Activated B cell treated with CpG ODN at 0.5 μM for 24 hours (primary cell): ENCODE data around the gene TMEM107. TPM values are rescaled to one million over a fixed set of nuclear protein-coding genes. Genes with fewer than 3 reads are reported as not detected.

ENCODE experiments used
- ATAC-seq: fragments of 200-7000 bp; cut with Tn5 transposase; one replicate; pipeline ENCODE4 v1.10.0; 2021; ENCODE audit warnings: low read depth, mild to moderate bottlenecking, moderate library complexity
- CTCF ChIA-PET: fragments of 350-600 bp; sonication (Branson Sonifier 250); formaldehyde crosslinking; loops from one replicate; lab custom pipeline; 2021; ENCODE audit warnings: antibody characterized with exemption; lab: Charles Lee
- POLR2A ChIA-PET: fragments of 350-600 bp; sonication (Branson Sonifier 250); formaldehyde crosslinking; loops from one replicate; lab custom pipeline; 2021; ENCODE audit warnings: antibody characterized with exemption; lab: Charles Lee
- DNase-seq: peaks from one replicate; pipeline ENCODE4 v3.0.0; 2022
- H3K27ac Mint-ChIP-seq: one replicate; pipeline ENCODE4 v1.8.0; 2020; ENCODE audit warnings: mixed read lengths
- H3K27me3 Mint-ChIP-seq: one replicate; pipeline ENCODE4 v1.8.0; 2021; ENCODE audit warnings: mixed read lengths
- H3K36me3 Mint-ChIP-seq: one replicate; pipeline ENCODE4 v1.8.0; 2021; ENCODE audit warnings: low read depth, mixed read lengths
- H3K4me1 Mint-ChIP-seq: one replicate; pipeline ENCODE4 v1.8.0; 2021; ENCODE audit warnings: mixed read lengths
- H3K4me3 Mint-ChIP-seq: one replicate; pipeline ENCODE4 v1.8.0; 2020; ENCODE audit warnings: mild to moderate bottlenecking, mixed read lengths
- H3K9me3 Mint-ChIP-seq: one replicate; pipeline ENCODE4 v1.8.0; 2020; ENCODE audit warnings: mixed read lengths
- CTCF ChIP-seq: fragments of 200-600 bp; IDR thresholded peaks from one replicate; pipeline ENCODE4 v1.8.0; 2022; ENCODE audit warnings: antibody characterized with exemption, mild to moderate bottlenecking
- intact Hi-C: fragments of 100-400 bp; cut with micrococcal nuclease; formaldehyde crosslinking; loops from one replicate; pipeline ENCODE4 v1.15.1; 2024
- total RNA-seq: library from RNA; stranded (reverse); gene quantifications from 2 replicates; pipeline ENCODE4 v1.2.3, GENCODE V29; 2022

The TMEM107 gene
- total RNA-seq, 1 donor from 2014 or later = 20.9 TPM

- TF ChIP-seq CTCF = no peak
- no peaks in the 10 kb centered on the region for H3K27me3 Mint-ChIP-seq
- H3K9me3 Mint-ChIP-seq = no peaks in the 10 kb centered on the region
- CTCF ChIA-PET = interaction anchor here (3.3 kb wide), 1 partner anchor 32 kb away, joined by 20 read pairs; no protein-coding TSS in a partner anchor
- no peak for ATAC-seq
- intact Hi-C loops = no loop called here
- H3K27ac Mint-ChIP-seq = peak overlapping the region; percentile 95
- H3K4me1 Mint-ChIP-seq = peaks cover 14% of the 10 kb centered on the region
- H3K36me3 Mint-ChIP-seq = no peaks in the 10 kb centered on the region
- POLR2A ChIA-PET = interaction anchor here (0.8 to 12.3 kb wide), 17 partner anchors 8 to 502 kb away, joined by 3 to 365 read pairs (median 13); partner anchors contain the start of genes AURKB, CTC1, PFAS and RANGRF
- DNase-seq = peak; percentile 31
- no peak overlapping the region for H3K4me3 Mint-ChIP-seq
These were observed 13.0 kb upstream of the TMEM107 start for GRCh38 chr17:8189041-8189710.

- DNase-seq = no peak
- Mint-ChIP-seq H3K36me3 (no peaks in the 10 kb centered on the region), H3K9me3 (no peaks in the 10 kb centered on the region), H3K4me1 (peaks cover 18% of the 10 kb centered on the region), H3K27me3 (no peaks in the 10 kb centered on the region), H3K27ac (no peak overlapping the region), H3K4me3 (no peak overlapping the region)
- no peak for TF ChIP-seq CTCF
- ChIA-PET POLR2A (interaction anchor here (0.8 to 12.3 kb wide), 15 partner anchors 10 to 879 kb away, joined by 3 to 365 read pairs (median 20); partner anchors contain the start of genes AURKB, CTC1, HES7 and PER1), CTCF (interaction anchor here (1.1 to 3.3 kb wide), 3 partner anchors 33 to 94 kb away, joined by 3 to 20 read pairs (median 10); no protein-coding TSS in a partner anchor)
- intact Hi-C loops = no loop called here
- ATAC-seq = no peak
These were observed 12.2 kb upstream of the TMEM107 start for GRCh38 chr17:8188263-8188839.

GRCh38 chr17:8187517-8188262, 11.5 kb upstream of the TMEM107 start:
- intact Hi-C loops = loop anchor here (1.0 kb wide), 3 partner anchors 35 to 113 kb away; no protein-coding TSS in a partner anchor
- POLR2A ChIA-PET = interaction anchor here (0.9 to 12.3 kb wide), 17 partner anchors 11 to 878 kb away, joined by 3 to 365 read pairs (median 20); partner anchors contain the start of genes AURKB, CTC1, HES7 and PER1

GRCh38 chr17:8186787-8187516, 10.8 kb upstream of the TMEM107 start:
- H3K4me3 Mint-ChIP-seq = no peak overlapping the region
- ChIA-PET POLR2A (interaction anchor here (0.9 to 12.3 kb wide), 20 partner anchors 12 to 878 kb away, joined by 3 to 365 read pairs (median 10); partner anchors contain the start of genes AURKB, CTC1, HES7 and PFAS), CTCF (interaction anchor here (1.0 to 3.3 kb wide), 6 partner anchors 11 to 108 kb away, joined by 3 to 20 read pairs (median 6); partner anchors contain the start of genes SLC25A35 and TMEM107)
- DNase-seq (peak; percentile 83), ATAC-seq (peak; percentile 38)
- H3K4me1 Mint-ChIP-seq = peaks cover 21% of the 10 kb centered on the region
- intact Hi-C loops = loop anchor here (1.0 kb wide), 7 partner anchors 14 to 113 kb away; no protein-coding TSS in a partner anchor
- H3K27me3 Mint-ChIP-seq = no peaks in the 10 kb centered on the region
- no peaks in the 10 kb centered on the region for H3K36me3 Mint-ChIP-seq
- H3K9me3 Mint-ChIP-seq = no peaks in the 10 kb centered on the region
- no peak overlapping the region for H3K27ac Mint-ChIP-seq
- no peak for TF ChIP-seq CTCF

More at GRCh38 chr17:8187517-8188262, 11.5 kb upstream of the TMEM107 start:
- no peak overlapping the region for H3K4me3 Mint-ChIP-seq
- ATAC-seq (peak; percentile 35), DNase-seq (peak; percentile 81)
- peaks cover 18% of the 10 kb centered on the region for H3K4me1 Mint-ChIP-seq
- H3K9me3 Mint-ChIP-seq = no peaks in the 10 kb centered on the region
- no peak overlapping the region for H3K27ac Mint-ChIP-seq
- CTCF ChIA-PET = interaction anchor here (0.6 to 3.3 kb wide), 7 partner anchors 29 to 108 kb away, joined by 3 to 20 read pairs (median 3); partner anchors contain the start of gene SLC25A35
- H3K27me3 Mint-ChIP-seq = no peaks in the 10 kb centered on the region
- TF ChIP-seq CTCF = no peak
- no peaks in the 10 kb centered on the region for H3K36me3 Mint-ChIP-seq
